ENCODE data around the gene DNAH2. TPM values are rescaled to one million over a fixed set of nuclear protein-coding genes. Genes with fewer than 3 reads are reported as not detected.

The DNAH2 gene
- total RNA-seq, 4 donors from 2014 or later = under 0.01 to 0.10 (median 0.05) TPM; not detected in 1

GRCh38 chr17:7854078-7854777, 136.7 kb downstream of the DNAH2 start:
- intact Hi-C loops (cut with DNase I; ENCODE audit: low total_unique reads) = no loop called here
- peak in 1 of 2 donors; percentile 15 for DNase-seq (ENCODE audit: low spot score in 2 of 2)
- H3K4me3 ChIP-seq (ENCODE audit: low read depth, poor library complexity, severe bottlenecking) = no peak overlapping the region
- TF ChIP-seq POLR2A (IDR thresholded peaks at IDR 0.05) = no peak
- TF ChIP-seq, protein P1, sequence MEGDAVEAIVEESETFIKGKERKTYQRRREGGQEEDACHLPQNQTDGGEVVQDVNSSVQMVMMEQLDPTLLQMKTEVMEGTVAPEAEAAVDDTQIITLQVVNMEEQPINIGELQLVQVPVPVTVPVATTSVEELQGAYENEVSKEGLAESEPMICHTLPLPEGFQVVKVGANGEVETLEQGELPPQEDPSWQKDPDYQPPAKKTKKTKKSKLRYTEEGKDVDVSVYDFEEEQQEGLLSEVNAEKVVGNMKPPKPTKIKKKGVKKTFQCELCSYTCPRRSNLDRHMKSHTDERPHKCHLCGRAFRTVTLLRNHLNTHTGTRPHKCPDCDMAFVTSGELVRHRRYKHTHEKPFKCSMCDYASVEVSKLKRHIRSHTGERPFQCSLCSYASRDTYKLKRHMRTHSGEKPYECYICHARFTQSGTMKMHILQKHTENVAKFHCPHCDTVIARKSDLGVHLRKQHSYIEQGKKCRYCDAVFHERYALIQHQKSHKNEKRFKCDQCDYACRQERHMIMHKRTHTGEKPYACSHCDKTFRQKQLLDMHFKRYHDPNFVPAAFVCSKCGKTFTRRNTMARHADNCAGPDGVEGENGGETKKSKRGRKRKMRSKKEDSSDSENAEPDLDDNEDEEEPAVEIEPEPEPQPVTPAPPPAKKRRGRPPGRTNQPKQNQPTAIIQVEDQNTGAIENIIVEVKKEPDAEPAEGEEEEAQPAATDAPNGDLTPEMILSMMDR (IDR thresholded peaks at IDR 0.05) = no peak
- 79 to 82% methylated on average over 31 of the region's 31 CpGs for WGBS, 2 donors

- 63 to 65% methylated on average over 48 to 56 of the region's 57 CpGs for WGBS, 2 donors
- peak in 1 of 2 donors; percentile 14 for DNase-seq (ENCODE audit: low spot score in 2 of 2)
- intact Hi-C loops (cut with DNase I; ENCODE audit: low total_unique reads) = no loop called here
- H3K4me3 ChIP-seq (ENCODE audit: low read depth, poor library complexity, severe bottlenecking) = no peak within 1 kb of the TSS
- no peak for TF ChIP-seq POLR2A (IDR thresholded peaks at IDR 0.05)
- TF ChIP-seq, protein P1 (IDR thresholded peaks at IDR 0.05) = no peak
Observed at GRCh38 chr17:7854851-7855659, 137.5 kb downstream of the DNAH2 start, which contains the start of gene TMEM88. Gene TMEM88, plus strand, starts transcription at chr17:7855066. Its CDS starts 9 bp downstream, at chr17:7855075.

DNA sequence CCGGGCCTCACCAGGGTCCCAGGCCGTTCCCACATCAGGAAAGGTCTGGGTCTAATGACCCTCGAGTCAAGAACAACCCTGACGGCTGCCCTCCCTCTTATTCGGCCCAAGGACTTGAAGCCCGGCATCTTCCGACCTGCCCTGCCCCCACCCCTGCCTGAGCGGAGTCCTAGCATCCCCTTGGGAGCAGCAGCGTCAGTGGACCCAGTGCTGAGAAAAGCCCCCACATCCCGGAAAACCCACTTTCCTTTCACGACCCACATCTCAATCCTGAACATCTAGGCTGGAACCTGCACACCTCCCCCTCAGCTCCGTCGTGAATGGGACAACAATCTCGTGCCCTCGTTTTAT, 138.1 kb downstream of the DNAH2 start:
- no peak for DNase-seq (ENCODE audit: low spot score in 2 of 2)
- intact Hi-C loops (cut with DNase I; ENCODE audit: low total_unique reads) = no loop called here
- 21 to 26% methylated on average over 15 of the region's 15 CpGs for WGBS, 2 donors
- TF ChIP-seq POLR2A (IDR thresholded peaks at IDR 0.05) = no peak
- TF ChIP-seq, protein P1 (IDR thresholded peaks at IDR 0.05) = no peak
- no peak overlapping the region for H3K4me3 ChIP-seq (ENCODE audit: low read depth, poor library complexity, severe bottlenecking)

DNA sequence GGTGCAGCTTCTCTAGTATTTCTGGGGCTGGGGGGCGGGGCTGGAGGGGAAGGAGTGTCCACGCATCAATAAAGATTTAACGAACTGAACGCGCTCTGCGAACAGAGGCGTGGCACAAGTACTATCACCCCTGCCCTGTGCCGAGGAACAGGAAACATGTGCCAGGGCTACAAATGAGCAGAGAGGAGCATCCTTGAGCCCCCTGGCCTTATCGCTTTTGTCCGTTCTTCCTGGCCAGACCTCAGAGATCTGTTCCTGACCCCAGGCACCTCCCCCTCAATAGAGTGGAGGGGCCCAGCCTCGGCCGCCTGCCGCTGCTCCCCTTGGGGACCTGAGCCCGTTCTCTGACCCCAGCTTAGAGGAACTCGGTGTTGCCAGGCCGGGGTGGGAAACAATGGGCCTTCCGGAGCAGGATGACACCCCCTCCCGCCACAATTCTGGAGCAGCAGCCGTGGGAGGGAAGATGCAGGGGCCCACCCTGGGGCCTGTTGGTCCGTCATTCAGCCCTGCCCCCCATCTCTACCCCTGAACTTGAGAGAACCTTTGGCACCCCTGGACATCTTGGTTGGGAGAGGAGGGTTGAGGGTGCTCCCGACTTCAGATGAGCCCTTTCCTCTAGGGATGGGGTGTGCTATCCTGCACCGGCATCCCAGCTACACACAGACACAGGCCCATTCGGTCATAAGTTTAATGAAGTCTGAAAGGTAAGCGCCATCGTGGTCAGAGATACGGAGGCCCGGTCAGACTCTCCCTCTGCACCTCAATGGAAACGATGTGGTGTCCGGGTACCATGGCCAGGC, 138.7 kb downstream of the DNAH2 start:
- DNase-seq (ENCODE audit: low spot score in 2 of 2) = peak in 1 of 2 donors; percentile 90
- no peak for TF ChIP-seq POLR2A (IDR thresholded peaks at IDR 0.05)
- TF ChIP-seq, protein P1 (IDR thresholded peaks at IDR 0.05) = no peak
- WGBS, 2 donors = 3 to 8% methylated on average over 29 of the region's 29 CpGs
- peak overlapping the region; percentile 27 for H3K4me3 ChIP-seq (ENCODE audit: low read depth, poor library complexity, severe bottlenecking)
- intact Hi-C loops (cut with DNase I; ENCODE audit: low total_unique reads) = no loop called here

- DNase-seq (ENCODE audit: low spot score in 2 of 2) = peak; percentile 98 to 99
- no peak for TF ChIP-seq POLR2A (IDR thresholded peaks at IDR 0.05)
- TF ChIP-seq, protein P1 (IDR thresholded peaks at IDR 0.05) = no peak
- WGBS, 2 donors = 1% methylated on average over 41 to 48 of the region's 64 CpGs
- intact Hi-C loops (cut with DNase I; ENCODE audit: low total_unique reads) = no loop called here
- peak within 1 kb of the TSS; percentile 27 for H3K4me3 ChIP-seq (ENCODE audit: low read depth, poor library complexity, severe bottlenecking)
Observed at GRCh38 chr17:7856811-7857712, 139.5 kb downstream of the DNAH2 start, which contains the start of gene NAA38. Gene NAA38, minus strand, starts transcription at chr17:7857559. Its CDS starts 96 bp downstream, at chr17:7857463.
